MM.1S (cell line): ENCODE measurements around the gene NBEA.

Experiments
- DNase-seq: peaks from one replicate; pipeline ENCODE4 v3.0.0-alpha.2; 2015
- H2AFZ ChIP-seq: fragments of 300-600 bp; sonication (generic); 2 replicates; pipeline ENCODE4 v1.6.0; 2016; ENCODE audit warnings: antibody characterized with exemption, low read length
- H3F3A ChIP-seq: fragments of 300-600 bp; sonication (generic); 2 replicates; pipeline ENCODE4 v1.6.1; 2016; ENCODE audit warnings: mild to moderate bottlenecking, antibody characterized with exemption, low read length, moderate library complexity, mixed read lengths; ENCODE audit not compliant: insufficient read depth
- H3K27ac ChIP-seq: fragments of 300-600 bp; sonication (generic); 2 replicates; pipeline ENCODE4 v1.5.1; 2016; ENCODE audit warnings: mild to moderate bottlenecking, low read length
- H3K27me3 ChIP-seq: fragments of 300-600 bp; sonication (generic); replicated peaks from 2 replicates; pipeline ENCODE4 v1.6.0; 2016; ENCODE audit warnings: low read length; ENCODE audit not compliant: insufficient read depth
- H3K36me3 ChIP-seq: fragments of 300-600 bp; sonication (generic); replicated peaks from 2 replicates; pipeline ENCODE4 v1.6.1; 2016; ENCODE audit warnings: mild to moderate bottlenecking, low read length, mixed read lengths; ENCODE audit not compliant: insufficient read depth
- H3K4me1 ChIP-seq: fragments of 300-600 bp; sonication (generic); 2 replicates; pipeline ENCODE4 v1.6.1; 2016; ENCODE audit warnings: low read length, mixed read lengths
- H3K4me2 ChIP-seq: fragments of 300-600 bp; sonication (generic); 2 replicates; pipeline ENCODE4 v1.6.0; 2016; ENCODE audit warnings: low read depth, low read length
- H3K4me3 ChIP-seq: fragments of 300-600 bp; sonication (generic); 2 replicates; pipeline ENCODE4 v1.5.1; 2016; ENCODE audit warnings: low read length, mixed read lengths
- H3K79me2 ChIP-seq: fragments of 300-600 bp; sonication (generic); 2 replicates; pipeline ENCODE4 v1.6.1; 2016; ENCODE audit warnings: mixed run types, low read length, mixed read lengths
- H3K9ac ChIP-seq: fragments of 300-600 bp; sonication (generic); 2 replicates; pipeline ENCODE4 v1.6.1; 2016; ENCODE audit warnings: low read length, mixed read lengths
- H3K9me2 ChIP-seq: fragments of 300-600 bp; sonication (generic); replicated peaks from 2 replicates; pipeline ENCODE4 v1.6.1; 2016; ENCODE audit warnings: mild to moderate bottlenecking, low read length, mixed read lengths; ENCODE audit not compliant: insufficient read depth
- H3K9me3 ChIP-seq: fragments of 300-600 bp; sonication (generic); replicated peaks from 2 replicates; pipeline ENCODE4 v1.6.1; 2016; ENCODE audit warnings: mild to moderate bottlenecking, low read length, mixed read lengths; ENCODE audit not compliant: insufficient read depth
- H4K20me1 ChIP-seq: fragments of 300-600 bp; sonication (generic); 2 replicates; pipeline ENCODE4 v1.6.1; 2016; ENCODE audit warnings: mild to moderate bottlenecking, low read length, moderate library complexity, mixed read lengths; ENCODE audit not compliant: insufficient read depth
- EZH2 ChIP-seq: fragments of 300-600 bp; sonication (generic); optimal IDR thresholded peaks from 2 replicates; pipeline ENCODE3; 2017; ENCODE audit warnings: low read depth, mild to moderate bottlenecking, antibody characterized with exemption, low read length, mixed read lengths
- EZH2phosphoT487 ChIP-seq: fragments of 300-600 bp; sonication (generic); IDR thresholded peaks from 2 replicates; pipeline ENCODE4 v1.6.1; 2018; ENCODE audit warnings: antibody characterized with exemption, low read length
- TF ChIP-seq, protein P1 (sequence below): fragments of 300-600 bp; sonication (generic); IDR thresholded peaks from 2 replicates; pipeline ENCODE4 v1.5.1; 2016; ENCODE audit warnings: antibody characterized with exemption, low read length, mixed read lengths

NBEA gene

DNA sequence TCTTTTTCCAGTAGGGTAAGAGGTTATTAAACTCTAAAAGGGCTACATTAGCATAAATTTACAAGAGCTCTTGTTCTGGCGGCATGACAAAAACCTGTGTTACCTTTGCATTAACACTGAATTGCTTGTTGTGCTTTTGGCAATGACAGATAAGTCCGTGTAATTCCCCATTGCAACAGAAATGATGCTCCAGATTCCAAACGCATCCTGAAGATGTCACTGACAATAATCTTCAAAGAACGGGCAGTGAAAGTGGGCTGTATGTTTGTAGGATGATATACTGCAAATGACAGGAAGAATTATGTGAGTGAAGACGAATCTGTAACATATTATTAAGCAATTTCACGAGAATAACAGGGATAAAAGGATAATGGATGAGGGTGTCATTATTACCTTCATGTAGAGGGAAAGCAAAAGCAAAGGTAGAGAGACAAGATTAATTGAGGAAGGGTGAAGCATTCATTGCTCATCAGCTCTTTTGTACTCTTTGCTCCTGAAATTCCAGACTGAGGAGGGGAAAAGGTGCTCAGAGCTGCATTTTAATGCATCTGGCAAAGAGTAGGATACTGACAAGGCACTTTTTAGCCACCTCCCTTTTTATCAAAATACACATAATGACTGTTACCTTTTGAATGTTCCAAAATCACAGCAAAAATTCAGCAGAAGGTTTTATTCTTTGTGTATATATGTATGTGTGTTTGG lies 572.9 kb downstream of the NBEA start:
- H3K79me2 ChIP-seq = no peaks in the 10 kb centered on the region
- no peaks in the 10 kb centered on the region for H3K27me3 ChIP-seq
- H4K20me1 ChIP-seq = no peaks in the 10 kb centered on the region
- H3K9ac ChIP-seq = no peak overlapping the region
- H3K4me3 ChIP-seq = no peak overlapping the region
- no peaks in the 10 kb centered on the region for H3K9me2 ChIP-seq
- H3K9me3 ChIP-seq = no peaks in the 10 kb centered on the region
- no peak for TF ChIP-seq EZH2phosphoT487
- TF ChIP-seq, protein P1, sequence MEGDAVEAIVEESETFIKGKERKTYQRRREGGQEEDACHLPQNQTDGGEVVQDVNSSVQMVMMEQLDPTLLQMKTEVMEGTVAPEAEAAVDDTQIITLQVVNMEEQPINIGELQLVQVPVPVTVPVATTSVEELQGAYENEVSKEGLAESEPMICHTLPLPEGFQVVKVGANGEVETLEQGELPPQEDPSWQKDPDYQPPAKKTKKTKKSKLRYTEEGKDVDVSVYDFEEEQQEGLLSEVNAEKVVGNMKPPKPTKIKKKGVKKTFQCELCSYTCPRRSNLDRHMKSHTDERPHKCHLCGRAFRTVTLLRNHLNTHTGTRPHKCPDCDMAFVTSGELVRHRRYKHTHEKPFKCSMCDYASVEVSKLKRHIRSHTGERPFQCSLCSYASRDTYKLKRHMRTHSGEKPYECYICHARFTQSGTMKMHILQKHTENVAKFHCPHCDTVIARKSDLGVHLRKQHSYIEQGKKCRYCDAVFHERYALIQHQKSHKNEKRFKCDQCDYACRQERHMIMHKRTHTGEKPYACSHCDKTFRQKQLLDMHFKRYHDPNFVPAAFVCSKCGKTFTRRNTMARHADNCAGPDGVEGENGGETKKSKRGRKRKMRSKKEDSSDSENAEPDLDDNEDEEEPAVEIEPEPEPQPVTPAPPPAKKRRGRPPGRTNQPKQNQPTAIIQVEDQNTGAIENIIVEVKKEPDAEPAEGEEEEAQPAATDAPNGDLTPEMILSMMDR = no peak
- TF ChIP-seq EZH2 = no peak
- H3F3A ChIP-seq = no peaks in the 10 kb centered on the region
- no peak overlapping the region for H2AFZ ChIP-seq
- no peak for DNase-seq
- H3K27ac ChIP-seq = no peak overlapping the region
- no peak overlapping the region for H3K4me2 ChIP-seq
- no peaks in the 10 kb centered on the region for H3K36me3 ChIP-seq
- H3K4me1 ChIP-seq = no peaks in the 10 kb centered on the region

DNA sequence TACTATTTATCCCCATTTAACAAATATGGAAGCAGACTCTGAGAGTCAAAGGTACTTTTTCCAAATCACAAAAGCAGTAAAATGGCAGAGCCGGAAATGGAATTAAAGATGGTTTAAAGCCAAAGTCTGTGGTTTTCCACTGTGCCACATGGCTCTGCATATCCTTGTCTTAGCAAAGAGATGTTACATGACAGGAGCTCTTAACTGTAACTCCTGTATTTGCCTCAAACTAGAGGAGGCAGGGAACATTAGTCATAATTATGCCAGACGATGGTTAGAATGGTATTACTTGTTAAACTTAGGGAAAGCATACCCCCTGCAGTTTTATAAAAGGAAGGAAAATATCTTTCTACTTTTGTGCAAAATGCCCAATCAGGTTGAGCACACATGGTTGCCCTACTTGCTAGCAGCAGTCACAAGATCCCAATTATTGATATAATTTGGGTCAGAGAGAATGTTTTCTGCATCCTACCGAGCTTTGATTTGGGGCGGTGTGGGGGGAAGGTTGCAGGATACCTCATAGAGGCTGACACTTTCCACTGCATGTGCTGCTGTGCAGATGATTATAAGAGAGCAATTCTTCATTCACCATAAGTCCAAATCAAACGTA lies 576.4 kb downstream of the NBEA start:
- H3K36me3 ChIP-seq = no peaks in the 10 kb centered on the region
- no peaks in the 10 kb centered on the region for H3K9me2 ChIP-seq
- H4K20me1 ChIP-seq = no peaks in the 10 kb centered on the region
- H3K9ac ChIP-seq = no peak overlapping the region
- DNase-seq = no peak
- H3K79me2 ChIP-seq = no peaks in the 10 kb centered on the region
- no peak overlapping the region for H3K4me2 ChIP-seq
- H3K9me3 ChIP-seq = no peaks in the 10 kb centered on the region
- H3K27me3 ChIP-seq = no peaks in the 10 kb centered on the region
- TF ChIP-seq EZH2 = no peak
- no peak for TF ChIP-seq EZH2phosphoT487
- H2AFZ ChIP-seq = no peak overlapping the region
- H3K27ac ChIP-seq = no peak overlapping the region
- H3F3A ChIP-seq = no peaks in the 10 kb centered on the region
- no peaks in the 10 kb centered on the region for H3K4me1 ChIP-seq
- H3K4me3 ChIP-seq = no peak overlapping the region

DNA sequence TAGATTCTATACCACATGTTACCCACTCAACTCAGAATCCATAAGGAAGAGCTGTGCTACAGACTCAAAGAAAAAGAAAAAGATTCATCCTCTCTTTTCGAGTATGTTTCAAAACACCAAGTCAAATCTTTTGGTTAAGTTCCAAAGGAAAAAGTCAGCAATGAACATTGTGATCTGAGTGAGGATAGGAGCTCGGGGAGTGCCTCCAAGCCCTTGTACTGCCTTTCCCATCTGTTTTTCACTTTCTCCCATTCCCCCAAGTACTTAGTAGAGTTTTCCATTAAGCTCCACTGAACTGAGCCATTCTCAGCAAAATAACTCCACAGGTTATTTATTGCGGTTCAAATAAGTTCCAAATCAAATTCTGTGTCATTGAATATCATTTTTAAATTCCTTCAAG lies 582.1 kb downstream of the NBEA start:
- Histone ChIP-seq H3K9me2 (no peaks in the 10 kb centered on the region), H3K79me2 (no peaks in the 10 kb centered on the region), H3K4me1 (no peaks in the 10 kb centered on the region), H3K4me3 (no peak overlapping the region), H4K20me1 (no peaks in the 10 kb centered on the region), H3K4me2 (no peak overlapping the region), H3K9me3 (no peaks in the 10 kb centered on the region), H3K27ac (no peak overlapping the region), H3K36me3 (no peaks in the 10 kb centered on the region), H3F3A (no peaks in the 10 kb centered on the region), H2AFZ (no peak overlapping the region), H3K9ac (no peak overlapping the region), H3K27me3 (no peaks in the 10 kb centered on the region)
- DNase-seq = no peak
- no peak for TF ChIP-seq EZH2phosphoT487
- no peak for TF ChIP-seq EZH2
- TF ChIP-seq, protein P1 = no peak

DNA sequence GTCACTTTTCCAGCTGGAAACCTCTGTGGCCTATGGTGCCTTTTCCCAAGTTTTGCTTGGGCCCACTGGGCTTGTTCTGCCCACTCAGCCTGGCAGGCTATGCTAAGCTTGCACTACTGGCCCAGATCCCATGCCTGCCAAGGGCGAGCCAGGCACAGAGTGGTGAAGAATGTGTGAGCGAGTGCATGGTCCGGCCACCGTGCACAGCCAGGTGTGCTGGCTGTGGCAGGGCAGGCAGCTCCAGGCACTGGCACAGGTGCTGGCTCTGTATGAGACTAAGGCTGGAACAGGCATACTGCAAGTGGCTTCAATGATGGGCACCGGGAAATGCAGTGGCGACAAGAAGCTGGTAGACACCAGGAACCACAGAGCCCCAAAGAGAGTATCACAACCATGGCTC lies 584.5 kb downstream of the NBEA start:
- Histone ChIP-seq H3K4me1 (no peaks in the 10 kb centered on the region), H3F3A (no peaks in the 10 kb centered on the region), H3K27me3 (no peaks in the 10 kb centered on the region), H3K9me2 (no peaks in the 10 kb centered on the region), H3K9ac (no peak overlapping the region), H3K79me2 (no peaks in the 10 kb centered on the region), H3K4me3 (no peak overlapping the region), H3K4me2 (no peak overlapping the region), H3K27ac (no peak overlapping the region), H3K9me3 (no peaks in the 10 kb centered on the region), H3K36me3 (no peaks in the 10 kb centered on the region), H2AFZ (no peak overlapping the region), H4K20me1 (no peaks in the 10 kb centered on the region)
- no peak for DNase-seq
- TF ChIP-seq EZH2phosphoT487 (no peak), EZH2 (no peak)
- TF ChIP-seq, protein P1 = no peak
